ENCODE measurements around the gene LPIN2.

LPIN2 gene

DNA sequence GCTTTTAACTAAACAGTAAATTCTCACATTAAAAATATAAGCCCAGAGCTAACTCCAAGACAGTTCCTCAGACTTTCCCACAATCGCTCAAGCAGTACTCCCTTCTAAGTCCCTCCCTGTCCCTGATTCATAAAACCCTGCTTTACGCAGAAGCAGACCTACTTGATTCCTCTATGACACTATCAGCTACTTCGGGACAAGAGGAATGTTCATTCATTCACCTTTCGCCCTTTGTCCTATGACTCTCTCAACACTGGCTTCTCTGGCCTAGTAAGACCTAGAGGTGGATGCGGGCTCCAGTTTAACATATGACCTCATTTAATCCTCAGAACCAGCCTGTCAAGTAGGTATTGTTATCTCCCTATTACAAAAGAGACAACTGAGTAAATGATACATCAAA is 10.2 kb downstream of the LPIN2 start:
- no peak for DNase-seq

- no peak for DNase-seq
Observed at GRCh38 chr18:2998644-2999043, 14.3 kb downstream of the LPIN2 start.

DNA sequence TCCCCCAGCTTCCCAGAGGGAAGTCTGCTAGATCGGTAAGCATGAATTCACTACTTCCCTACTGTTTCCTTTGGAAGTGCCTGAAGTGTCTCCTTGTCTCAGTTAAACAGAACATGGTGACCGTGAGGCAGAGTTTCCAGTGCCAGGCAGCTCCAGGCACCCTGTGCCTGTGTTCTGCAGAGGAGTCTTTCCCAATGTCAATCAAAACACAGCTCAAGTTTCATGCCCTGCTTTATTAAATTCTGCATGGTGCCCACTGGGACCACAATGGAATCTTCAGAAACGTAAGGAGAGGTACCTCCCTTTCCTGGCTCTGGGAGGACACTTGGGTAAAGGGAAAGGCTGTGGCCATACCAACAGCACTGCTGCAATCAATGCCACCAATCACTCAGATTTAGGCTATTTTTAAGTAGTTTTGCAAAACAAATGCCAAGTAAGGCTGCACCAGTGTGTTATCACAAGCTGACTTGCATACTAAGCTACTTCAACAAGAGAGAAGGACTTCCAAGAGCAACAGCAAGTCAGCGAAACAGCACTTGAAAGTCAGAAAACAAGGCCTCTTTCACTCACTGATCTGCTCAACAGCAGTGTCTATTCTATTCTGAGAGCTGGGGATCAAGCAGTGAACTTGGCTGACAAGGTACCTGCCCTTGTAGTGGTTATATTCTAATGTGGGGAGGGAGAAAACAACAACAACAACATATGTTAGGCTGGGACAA is 14.9 kb downstream of the LPIN2 start:
- no peak for DNase-seq

DNA sequence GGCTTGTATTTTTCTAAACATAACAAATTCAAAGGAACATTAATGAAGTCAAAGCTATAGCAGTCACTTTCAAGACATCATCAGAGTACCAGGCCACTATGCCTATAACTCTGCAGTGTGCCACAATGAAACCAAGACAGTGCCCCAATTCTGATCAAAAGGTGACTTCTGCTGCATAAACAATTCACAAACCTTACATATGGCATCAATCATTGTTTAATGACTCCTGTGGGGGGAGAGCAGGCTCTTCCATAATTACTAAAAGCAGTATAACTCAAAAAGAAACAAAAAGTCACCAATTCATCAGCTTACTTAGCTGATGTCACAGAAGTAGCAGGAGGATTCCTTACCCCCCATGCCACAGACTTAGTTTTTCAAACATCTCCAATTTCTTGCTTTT is 15.5 kb downstream of the LPIN2 start:
- no peak for DNase-seq

GRCh38 chr18:2994603-2995432 is 18.1 kb downstream of the LPIN2 start:
- DNase-seq: no peak

DNA sequence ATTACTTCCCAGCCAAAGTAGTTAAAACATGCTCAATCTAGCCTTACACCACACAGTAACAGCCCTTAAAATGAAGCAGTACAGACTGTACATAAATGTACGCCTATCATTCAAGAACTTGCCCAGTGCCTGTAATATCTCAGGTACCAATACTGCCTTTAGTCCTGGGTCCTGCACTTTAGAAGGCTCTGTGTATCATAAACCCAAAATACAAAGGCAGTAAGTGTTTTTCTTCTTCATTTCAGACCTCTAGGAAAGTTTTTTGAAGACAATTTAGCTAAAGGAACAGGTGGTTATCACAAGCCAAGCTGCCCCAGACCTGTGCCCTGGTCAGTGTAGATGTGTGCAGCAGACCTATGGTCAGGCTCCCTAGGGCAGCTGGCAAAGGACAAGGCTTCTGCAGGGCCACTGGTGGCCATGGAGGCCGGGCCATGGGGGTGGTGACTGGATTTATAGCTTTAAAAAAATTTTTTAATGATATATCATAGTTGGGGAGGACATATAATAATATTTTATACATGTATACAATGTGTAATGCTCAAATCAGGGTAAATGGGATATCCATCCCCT is 18.8 kb downstream of the LPIN2 start:
- DNase-seq: no peak

GRCh38 chr18:2992995-2993877 is 19.7 kb downstream of the LPIN2 start:
- no peak for DNase-seq

DNA sequence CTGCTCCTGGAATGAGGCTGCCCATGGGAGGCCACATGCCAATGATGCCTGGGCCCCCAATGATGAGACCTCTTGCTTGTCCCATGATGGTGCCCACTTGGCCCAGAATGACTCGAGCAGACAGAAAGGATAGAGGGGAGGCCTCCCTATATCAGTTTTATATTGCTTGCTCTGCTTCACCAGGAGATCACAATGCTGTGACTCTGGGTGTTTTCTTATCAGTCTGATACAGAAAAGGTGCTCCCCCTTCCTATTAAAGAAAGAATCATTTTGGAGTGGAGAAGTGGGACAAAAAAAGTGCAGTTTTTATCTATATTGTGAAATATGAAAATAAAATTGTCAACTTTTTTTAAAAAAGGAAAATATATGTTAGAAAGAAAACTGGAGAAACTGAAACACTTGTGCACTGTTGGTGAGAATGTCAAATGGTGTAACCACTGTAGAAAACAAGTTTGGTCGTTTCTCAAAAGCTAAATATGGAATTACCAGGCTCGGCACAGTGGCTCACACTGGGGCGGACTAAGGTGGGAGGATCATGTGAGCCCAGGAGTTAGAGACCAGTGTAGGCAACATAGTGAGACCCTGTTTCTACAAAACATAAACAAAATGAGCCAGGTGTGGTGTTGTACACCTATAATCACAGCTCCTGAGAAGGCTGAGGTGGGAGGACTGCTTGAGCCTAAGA is 21.8 kb downstream of the LPIN2 start:
- no peak for DNase-seq

DNA sequence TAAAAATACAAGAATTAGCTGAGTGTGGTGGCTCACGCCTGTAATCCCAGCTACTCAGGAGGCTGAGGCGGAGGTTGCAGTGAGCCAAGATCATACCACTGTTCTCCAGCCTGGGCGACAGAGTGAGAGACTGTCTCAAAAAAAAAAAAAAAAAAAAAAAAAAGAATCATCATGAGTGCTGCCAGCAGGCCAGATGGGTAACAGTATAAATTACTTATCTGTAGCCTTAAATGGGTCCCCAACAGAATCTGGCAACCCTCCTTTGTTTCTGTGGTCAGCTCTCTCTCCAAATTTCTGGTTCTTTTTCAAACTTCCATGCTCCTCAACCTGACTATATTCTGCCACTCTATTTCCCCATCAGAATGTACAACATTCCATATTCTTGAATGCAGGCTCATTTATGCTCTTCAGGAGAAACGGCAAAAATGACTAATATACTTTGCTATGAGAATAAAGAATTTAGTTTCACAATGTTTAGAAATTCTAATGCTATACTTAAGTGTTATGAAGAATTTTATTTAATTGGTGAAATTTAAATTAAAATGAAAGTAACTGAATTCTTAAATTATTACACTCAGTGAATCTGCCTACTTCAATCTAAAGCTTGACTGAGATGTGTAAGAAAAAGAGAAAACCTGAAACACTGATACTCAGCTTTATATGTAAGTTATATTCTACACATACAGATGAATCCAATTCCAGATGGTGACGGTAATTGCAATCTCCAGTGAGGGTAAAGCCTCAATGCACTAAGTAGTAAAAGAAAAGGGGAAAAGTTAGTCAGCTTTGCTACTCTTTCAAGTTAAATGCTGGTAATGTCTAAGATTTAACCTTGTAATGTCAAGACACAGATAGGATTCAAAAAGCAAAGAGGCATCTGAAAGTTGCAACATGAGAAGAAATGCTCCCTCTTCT is 24.8 kb downstream of the LPIN2 start:
- DNase-seq: no peak

GRCh38 chr18:2986150-2986865 is 26.6 kb downstream of the LPIN2 start:
- DNase-seq: no peak

DNA sequence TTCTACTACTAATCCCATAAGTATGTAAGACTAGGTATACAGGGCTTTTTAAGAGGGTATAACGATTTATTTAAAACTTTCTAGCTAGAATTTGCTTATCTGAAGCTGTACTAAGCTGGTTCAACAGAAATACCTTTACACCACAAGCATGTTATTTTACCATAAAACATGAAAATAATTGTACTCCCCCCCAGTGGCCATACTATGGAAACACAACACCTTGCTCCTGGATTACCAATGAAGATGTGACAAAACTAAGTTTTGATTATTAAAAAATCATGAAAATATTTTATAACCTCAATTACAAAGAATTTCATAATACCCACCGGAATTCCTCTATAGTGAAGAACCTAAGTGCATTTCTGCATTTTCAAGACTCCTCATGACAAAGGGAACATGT is 27.3 kb downstream of the LPIN2 start:
- no peak for DNase-seq

DNA sequence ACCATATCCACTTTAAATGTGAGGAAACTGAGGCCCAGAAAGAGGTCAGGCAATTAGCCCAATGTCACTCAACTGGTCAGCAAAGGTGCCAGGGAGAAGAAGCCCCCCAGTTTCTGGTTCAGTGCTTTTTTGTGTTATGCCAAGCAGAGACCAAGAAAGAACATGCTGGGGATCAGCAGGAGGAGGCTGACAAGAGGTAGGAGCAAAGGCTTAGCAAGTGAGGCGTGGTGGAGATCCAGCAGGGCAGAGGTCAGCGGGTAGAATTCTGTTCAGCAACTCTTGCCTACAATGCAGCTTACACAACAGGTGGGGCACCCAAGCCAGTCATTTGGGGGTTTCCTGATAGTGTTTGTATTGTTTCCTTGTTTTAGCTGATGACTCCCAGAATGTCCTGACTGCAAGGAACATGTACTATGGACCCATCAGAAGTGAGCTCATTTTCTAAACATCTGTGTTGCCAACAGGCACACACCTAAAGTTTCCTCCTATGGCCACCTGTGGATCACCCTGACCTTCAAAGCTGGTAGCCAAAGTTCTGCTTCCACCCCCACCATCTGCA is 28.2 kb downstream of the LPIN2 start:
- no peak for DNase-seq

DNA sequence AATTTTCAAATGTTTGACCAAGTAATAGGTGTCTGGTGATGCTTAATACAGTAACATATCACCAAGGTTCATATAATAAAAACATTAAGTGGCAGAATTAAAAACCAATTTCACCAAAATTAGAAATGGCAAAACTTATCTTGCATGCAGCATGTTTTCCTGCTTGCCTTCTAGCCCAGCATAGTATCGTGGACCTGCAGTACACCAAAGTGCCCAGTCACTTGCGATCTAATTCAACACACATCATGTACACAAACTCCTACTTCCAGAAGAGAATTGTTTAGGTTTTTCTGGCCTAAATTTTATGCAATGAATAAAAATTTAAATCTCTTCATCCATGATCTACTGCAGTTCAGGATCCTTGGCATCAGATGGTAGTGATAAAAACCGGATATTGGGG is 28.9 kb downstream of the LPIN2 start:
- no peak for DNase-seq

DNA sequence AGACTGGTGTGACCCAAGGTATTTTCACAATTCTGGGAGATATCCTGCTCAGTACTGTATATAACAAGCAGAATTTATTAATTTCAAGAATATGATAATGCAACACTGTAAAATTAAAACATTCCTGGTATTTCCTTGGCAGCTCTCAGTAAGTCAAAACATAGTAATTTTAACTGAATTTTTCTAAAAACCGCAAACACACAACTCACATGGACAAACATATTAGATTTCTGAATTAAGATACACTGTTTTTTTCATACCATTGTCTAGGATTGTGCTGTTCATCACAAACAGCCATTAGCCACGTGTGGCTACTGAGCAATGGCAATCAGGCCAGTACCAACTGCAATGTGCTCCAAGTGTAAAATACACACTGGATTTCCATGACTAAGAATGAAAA is 29.6 kb downstream of the LPIN2 start:
- no peak for DNase-seq

DNA sequence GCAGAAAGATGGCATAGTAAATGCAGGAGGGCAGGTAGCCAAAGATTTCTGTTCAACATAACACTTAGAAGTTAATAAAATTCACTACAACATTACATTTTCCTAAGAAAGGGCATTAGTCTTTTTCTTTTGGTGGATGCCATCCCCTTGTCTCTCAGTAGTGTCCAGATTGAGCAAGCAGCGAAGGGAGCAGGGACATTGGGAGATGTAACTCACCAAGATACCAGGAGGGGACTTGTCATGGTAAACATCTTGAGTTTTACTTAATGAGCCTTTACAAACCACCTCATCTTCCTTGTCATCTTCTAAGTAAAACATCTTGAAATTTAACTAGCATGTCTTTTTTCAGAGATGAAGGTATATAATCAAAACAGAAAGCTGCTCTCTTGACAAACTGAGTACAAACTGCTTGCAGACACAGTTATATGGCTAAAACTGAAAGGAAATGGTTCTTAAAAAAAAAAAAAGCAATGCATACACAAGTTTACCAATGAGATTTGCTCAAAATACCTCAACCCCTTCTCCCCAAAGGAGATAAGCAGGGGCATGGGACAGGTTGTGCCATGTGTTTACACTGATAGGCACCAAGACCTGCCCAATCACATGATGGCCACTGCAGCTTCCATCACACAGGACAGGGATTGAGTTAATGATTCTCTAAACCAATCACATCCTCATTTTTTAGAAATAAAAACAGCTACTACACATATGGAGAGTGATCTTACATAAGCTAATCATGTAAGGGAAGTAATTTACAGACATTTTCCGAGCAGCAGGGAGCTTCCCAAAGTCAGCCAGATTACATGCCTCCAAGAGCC is 30.3 kb downstream of the LPIN2 start:
- DNase-seq: no peak

DNA sequence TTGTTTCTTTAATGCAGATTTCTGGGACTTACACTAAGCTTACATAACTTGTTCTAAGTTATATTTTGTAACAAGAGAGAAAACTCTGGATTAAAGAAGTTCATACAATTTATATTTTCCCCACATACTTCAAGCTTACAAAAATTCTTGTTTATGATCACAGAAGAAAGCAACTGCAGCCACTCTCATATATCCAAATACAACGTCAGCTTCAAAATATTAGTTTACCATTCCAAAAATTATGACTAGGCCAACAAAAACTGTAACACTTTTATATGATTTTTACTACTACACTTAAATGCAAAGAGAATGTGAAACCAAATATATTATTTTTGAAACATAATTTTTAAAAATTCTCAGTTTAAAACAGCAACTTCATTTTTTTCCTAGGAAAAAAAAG is 30.9 kb downstream of the LPIN2 start:
- no peak for DNase-seq

DNA sequence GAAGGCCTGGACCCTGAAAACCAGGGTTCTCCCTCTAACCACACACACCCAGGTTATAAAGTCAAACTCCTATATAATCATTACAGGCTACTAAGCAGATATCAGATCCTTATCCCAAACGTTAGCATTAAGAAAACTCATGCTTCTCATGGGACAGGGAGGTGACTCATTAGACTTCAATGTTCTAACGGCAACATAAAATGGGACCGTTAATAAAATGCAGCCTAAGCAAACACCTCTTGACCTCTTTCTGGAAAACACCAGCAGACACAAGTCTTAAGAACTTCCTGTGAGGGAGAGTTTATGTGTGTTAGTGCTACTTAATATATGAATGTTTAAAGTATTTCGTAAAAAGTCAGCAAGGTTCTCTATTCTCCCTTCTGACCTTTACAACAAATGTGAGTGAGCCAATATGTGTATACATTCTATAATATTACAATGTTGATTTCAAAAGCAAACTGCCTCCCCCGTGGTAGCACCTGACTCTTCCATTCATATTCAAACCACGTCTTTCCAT is 31.7 kb downstream of the LPIN2 start:
- no peak for DNase-seq

DNA sequence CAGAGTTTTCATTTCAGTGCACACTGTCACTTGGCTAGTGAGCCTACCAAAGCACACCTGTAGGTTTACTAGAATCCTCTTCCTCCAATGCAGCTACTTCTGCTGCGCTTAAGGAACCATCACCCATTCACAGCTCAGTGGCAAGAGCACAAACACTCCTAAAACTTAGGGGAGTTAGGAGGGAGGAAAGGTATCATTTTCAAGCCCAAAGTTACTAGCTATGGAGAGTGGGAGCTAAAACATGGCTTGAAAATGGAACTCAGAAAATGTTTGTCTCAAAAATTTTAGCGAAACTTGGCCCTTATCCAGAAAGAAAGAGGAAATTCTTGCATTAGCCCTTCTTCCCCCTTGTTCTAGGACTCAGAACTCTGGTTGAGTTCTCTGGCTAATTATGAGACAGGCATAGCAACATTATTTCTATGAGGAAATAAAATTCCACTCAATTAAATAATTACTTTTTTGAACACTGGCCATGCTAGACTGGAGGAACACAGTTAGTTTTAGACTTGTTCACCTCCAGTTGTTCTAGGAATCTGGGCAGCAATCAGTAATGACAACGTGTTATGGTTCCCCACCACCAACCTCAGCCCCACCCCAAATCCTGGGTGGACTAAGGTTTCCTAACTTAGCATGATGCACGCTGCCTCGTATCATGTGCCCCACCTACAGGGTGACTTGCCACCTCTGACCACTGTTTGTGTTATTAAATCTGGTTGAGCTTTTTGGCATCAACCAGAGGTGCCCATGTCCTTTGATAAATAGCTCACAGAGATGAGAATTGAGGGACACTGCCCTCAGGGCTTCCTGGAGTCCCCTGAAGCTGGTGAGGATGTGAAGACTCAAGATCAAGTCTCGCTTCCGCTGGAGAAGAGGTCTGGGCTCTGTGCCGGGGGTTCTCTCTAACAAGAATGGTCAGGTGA is 32.8 kb downstream of the LPIN2 start:
- DNase-seq: no peak

Measured in NCI-H1436 treated with DMSO at 0.1 percent for 48 hours (cell line).